ENCODE data around the gene ZFR.
"Not testable (repeated sequence)": the region's sequence is repeated elsewhere in the genome, so short reads cannot be mapped to it uniquely, and the experiment has no call there.

The ZFR gene

DNA sequence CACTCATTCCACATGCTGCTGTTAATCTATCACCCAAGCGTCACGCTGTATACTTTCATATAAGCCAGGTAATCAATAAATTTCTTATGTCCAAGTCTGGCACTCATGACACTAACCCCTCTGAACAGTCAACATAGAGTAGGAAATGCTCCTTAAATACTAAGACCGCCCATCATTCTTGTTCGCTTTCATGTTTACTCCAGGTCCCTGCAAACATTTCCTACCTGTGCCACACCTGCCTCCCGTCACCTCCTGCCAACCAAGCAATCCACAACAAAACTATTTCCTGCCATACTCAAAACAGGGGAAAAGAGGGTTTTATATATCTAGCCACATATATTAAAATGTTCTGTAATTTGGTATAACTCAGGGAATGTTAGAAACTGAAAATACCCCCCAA is 39.0 kb downstream of the ZFR start:
- no peak for DNase-seq

DNA sequence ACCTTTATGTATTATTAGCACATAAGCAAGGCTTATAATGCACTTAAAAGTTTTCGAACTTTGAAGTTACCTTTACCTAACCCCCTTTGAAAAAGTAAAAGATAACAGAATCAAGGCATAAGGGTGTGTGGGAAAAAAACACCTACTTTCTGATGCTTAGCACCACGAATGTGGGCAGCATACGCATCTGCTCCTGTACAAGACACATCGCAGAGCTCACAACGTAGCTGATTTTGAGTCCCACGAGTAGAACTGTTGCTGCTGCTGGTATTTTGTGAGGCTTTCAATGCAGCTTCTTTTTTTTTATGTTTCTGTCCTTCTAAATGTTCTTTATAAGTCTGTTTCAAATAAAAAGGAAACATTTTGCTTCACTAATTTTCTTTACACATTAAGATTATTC is 40.8 kb downstream of the ZFR start:
- DNase-seq: no peak

GRCh38 chr5:32400401-32400800 is 44.1 kb downstream of the ZFR start:
- DNase-seq: no peak

GRCh38 chr5:32398754-32399153 is 45.8 kb downstream of the ZFR start:
- not testable (repeated sequence) for DNase-seq

DNA sequence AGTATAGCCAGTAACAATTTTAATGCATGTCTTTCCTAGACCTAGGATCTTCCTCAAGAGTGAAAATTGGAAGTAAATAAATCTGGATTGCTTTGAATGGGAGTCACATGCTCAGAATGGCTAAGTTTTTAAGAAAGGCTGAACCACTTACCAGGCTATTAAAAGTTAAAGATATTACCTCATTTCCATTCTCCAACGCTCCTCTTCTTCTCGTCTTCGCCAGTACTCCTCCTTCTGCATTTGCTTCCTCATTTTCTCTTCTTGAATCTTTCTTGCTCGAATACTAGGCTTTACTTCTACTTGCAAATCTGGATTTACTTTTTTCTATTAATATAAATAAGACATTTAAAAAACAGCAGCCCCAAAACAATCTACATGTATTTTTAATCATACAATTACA is 49.6 kb downstream of the ZFR start:
- no peak for DNase-seq

GRCh38 chr5:32392039-32392438 is 52.5 kb downstream of the ZFR start:
- DNase-seq: no peak

GRCh38 chr5:32390819-32391591 is 53.5 kb downstream of the ZFR start:
- DNase-seq: no peak

DNA sequence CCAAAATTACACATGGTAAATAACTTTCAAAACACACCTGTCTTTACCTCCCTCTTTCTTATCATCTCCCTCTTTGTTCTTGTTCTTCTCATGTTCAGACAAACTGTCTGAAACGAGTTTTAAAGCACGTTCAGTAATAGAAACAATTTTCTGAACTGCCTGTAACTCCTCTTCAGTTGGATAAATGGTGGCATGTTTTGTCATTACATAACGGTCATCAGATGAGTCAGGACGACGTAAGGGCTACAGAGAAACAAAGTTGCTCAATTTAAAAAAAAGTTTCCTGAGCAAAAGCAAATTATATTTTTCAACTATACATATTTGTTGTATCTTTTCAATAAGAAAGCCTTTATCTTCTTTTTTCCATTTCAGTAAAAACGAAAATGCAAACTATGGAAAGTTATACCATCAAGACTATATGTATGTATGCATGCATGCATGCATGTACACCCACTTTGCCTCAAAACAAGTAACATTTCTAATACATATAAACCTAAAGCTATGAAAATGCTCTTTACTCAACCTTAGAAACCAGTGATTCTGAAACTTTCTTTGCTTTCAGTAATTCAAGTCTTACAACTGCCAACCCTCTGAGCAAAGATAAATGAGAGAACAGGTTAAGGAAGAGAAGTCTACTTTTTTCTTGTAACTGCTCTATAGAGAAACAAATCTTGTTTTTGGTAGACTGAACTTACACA is 56.0 kb downstream of the ZFR start:
- DNase-seq: no peak

- DNase-seq: no peak
Observed at GRCh38 chr5:32387841-32388240, 56.7 kb downstream of the ZFR start.

DNA sequence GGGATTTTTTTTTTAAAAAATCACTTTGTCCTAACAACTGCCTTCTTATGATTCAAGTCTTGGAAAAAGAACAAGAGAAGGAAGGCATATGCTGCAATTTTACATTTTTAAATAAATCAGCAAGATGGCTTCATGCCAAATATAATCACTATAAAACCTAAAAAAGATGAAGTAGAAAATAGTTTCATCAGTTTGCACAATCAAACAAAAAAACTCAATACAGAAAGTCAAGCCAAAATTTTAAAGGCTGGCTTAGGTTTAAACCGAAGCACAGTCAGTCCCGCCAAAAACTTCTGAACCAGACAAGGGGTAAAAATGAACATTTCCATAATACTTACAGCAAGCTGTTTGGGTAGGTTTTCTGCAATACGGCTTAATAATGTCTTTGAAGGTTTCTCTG is 57.3 kb downstream of the ZFR start:
- no peak for DNase-seq

DNA sequence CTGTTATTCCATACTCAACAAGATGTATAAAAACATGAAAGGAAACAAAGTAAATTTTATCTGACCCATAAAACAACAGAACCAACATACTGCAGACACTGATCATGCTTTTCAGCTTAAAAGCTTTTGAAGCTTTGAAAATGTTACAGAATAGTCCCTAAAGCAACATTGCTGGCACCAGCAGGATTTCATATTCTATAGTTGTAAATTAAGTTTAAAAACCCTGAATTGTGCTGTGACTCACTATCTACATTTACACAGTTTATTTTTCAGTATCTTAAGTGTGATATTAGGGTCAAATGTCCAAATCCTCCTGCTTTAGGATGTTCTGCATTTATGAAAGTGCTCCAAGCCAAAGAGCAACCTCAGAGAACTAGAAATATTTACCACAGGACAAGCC is 59.9 kb downstream of the ZFR start:
- no peak for DNase-seq

- DNase-seq: no peak
Observed at GRCh38 chr5:32383586-32383985, 61.0 kb downstream of the ZFR start.

DNA sequence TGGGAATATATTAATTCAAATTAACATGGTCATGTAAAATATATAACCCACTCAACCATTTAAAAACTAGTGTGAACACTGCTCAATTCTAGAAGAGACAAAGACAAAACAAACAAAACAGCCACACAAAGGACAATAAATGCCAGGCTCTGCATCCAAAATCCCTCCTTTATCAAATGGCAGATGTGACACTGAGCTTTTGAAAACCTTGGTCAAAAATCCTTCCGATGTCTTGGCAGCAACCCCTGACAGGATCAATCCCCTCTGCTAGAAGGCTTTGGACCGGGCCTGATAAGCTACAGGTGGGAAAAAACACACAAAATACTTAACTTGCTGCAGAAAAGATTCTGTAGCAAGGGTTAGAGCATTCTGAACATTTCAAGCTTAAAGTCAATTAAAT is 61.5 kb downstream of the ZFR start:
- no peak for DNase-seq

- DNase-seq: no peak
Observed at GRCh38 chr5:32379421-32379820, 65.1 kb downstream of the ZFR start.

- DNase-seq: no peak
Observed at GRCh38 chr5:32378966-32379365, 65.6 kb downstream of the ZFR start.

DNA sequence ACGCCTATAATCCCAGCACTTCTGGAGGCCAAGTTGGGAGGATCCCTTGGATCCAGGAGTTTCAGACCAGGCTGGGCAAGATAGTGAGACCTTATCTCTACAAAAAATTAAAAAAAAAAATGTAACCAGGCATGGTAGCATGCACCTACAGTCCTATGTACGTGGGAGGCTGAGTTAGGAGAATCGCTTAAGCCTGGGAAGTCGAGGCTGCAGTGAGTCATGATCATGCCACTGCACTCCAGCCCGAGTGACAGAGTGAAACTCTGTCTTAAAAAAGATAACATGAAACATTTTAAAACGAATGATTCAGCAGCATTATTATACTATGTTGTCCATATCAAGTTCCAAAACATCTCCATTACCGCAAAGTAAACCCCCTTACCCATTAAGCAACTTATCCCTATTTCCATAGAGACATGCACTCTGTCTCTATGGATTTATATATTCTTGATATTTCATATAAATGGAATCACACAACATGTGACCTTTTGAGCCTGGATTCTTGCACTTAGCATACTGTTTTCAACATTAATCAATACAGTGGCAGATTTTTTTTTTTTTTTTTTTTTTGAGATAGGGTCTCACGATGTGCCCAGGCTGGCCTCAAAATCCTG is 74.9 kb downstream of the ZFR start:
- DNase-seq: no peak

- DNase-seq: no peak
Observed at GRCh38 chr5:32369032-32369431, 75.5 kb downstream of the ZFR start.

- DNase-seq: not testable (repeated sequence)
Observed at GRCh38 chr5:32367271-32367670, 77.3 kb downstream of the ZFR start.

GRCh38 chr5:32365623-32366022 is 78.9 kb downstream of the ZFR start:
- no peak for DNase-seq

DNA sequence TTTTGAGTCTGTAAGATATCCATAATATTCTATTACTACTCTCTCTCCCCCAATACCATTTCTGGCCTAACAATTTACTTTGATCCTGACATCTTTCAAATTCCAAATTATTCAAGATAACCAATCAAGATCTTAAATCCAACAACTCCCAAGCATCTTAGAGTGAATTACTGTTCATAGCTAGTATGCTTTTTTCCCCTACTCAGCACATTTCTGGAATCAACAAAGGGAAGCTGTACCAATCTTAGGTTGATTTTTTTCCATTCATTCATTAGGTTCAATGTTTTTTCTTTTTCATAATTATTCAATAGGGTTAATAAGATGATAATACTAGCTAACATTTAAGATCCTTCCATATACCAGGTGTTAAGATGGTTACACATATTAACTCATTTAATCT is 81.5 kb downstream of the ZFR start:
- no peak for DNase-seq

GRCh38 chr5:32362527-32362926 is 82.0 kb downstream of the ZFR start:
- DNase-seq: no peak

GRCh38 chr5:32360906-32361305 is 83.6 kb downstream of the ZFR start:
- no peak for DNase-seq

DNA sequence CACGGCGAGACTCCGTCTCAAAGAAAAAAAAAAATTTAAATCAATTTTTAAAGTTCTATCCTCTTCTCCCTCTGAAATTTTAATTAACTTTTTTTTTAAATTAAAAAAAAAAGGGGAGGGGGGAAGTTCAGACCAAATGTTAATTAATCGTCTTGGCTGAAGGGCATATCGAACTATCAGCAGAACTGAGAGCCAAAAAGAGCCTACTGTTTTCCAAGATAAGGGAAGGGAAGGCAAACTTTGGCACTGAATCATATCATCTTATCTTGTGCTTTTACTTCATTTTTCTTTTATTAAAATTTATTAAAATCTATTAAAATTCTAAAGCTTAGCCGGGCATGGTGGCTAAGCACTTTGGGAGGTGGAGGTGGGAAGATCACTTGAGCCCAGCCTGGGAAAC is 85.9 kb downstream of the ZFR start:
- DNase-seq: no peak

GRCh38 chr5:32357658-32358057 is 86.9 kb downstream of the ZFR start:
- DNase-seq: no peak

Data from activated T-cell treated with anti-CD3 and anti-CD28 coated beads, Interleukin-2, amount 50 U/mL, for 1 hour (primary cell).